Measurements from ENCODE around the gene ANKRD13D.

DNA sequence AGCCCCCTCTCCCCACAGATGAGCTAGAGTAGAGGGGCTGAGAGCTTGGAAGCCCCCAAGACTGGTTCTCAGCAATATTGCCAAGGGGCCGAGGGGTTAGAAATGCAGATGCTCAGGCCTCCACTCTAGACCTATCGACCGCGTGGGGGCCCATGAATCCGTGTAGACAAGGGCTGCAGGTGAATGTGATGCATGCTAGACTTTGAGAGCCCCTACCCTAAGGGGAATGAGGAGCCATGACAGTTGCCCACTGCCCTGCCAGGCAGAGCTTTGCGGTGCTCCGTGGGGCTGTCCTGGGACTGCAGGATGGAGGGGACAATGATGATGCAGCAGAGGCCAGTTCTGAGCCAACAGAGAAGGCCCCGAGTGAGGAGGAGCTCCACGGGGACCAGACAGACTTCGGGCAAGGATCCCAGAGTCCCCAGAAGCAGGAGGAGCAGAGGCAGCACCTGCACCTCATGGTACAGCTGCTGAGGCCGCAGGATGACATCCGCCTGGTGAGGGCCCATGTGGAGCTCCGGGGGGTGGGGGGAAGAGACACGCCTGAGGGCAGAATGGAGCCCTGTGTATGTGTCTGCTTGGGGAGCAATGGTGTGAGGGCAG is 15.5 kb downstream of the ANKRD13D start:
- TF ChIP-seq POLR2AphosphoS5 (IDR thresholded peaks at IDR 0.05) (no peak), EZH2 (IDR thresholded peaks at IDR 0.05; ENCODE audit: borderline replicate concordance, insufficient read depth, low read length, poor library complexity, severe bottlenecking) (no peak), SMC3 (conservative IDR thresholded peaks at IDR 0.05; ENCODE audit: poor library complexity) (no peak), EP300 (conservative IDR thresholded peaks at IDR 0.05; ENCODE audit: poor library complexity, severe bottlenecking) (no peak), RAD21 (conservative IDR thresholded peaks at IDR 0.05) (no peak), TAF1 (IDR thresholded peaks at IDR 0.05; ENCODE audit: low read depth) (no peak)
- TF ChIP-seq, protein P1, sequence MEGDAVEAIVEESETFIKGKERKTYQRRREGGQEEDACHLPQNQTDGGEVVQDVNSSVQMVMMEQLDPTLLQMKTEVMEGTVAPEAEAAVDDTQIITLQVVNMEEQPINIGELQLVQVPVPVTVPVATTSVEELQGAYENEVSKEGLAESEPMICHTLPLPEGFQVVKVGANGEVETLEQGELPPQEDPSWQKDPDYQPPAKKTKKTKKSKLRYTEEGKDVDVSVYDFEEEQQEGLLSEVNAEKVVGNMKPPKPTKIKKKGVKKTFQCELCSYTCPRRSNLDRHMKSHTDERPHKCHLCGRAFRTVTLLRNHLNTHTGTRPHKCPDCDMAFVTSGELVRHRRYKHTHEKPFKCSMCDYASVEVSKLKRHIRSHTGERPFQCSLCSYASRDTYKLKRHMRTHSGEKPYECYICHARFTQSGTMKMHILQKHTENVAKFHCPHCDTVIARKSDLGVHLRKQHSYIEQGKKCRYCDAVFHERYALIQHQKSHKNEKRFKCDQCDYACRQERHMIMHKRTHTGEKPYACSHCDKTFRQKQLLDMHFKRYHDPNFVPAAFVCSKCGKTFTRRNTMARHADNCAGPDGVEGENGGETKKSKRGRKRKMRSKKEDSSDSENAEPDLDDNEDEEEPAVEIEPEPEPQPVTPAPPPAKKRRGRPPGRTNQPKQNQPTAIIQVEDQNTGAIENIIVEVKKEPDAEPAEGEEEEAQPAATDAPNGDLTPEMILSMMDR (IDR thresholded peaks at IDR 0.05; ENCODE audit: poor library complexity, severe bottlenecking) = no peak
- TF ChIP-seq, protein P2, sequence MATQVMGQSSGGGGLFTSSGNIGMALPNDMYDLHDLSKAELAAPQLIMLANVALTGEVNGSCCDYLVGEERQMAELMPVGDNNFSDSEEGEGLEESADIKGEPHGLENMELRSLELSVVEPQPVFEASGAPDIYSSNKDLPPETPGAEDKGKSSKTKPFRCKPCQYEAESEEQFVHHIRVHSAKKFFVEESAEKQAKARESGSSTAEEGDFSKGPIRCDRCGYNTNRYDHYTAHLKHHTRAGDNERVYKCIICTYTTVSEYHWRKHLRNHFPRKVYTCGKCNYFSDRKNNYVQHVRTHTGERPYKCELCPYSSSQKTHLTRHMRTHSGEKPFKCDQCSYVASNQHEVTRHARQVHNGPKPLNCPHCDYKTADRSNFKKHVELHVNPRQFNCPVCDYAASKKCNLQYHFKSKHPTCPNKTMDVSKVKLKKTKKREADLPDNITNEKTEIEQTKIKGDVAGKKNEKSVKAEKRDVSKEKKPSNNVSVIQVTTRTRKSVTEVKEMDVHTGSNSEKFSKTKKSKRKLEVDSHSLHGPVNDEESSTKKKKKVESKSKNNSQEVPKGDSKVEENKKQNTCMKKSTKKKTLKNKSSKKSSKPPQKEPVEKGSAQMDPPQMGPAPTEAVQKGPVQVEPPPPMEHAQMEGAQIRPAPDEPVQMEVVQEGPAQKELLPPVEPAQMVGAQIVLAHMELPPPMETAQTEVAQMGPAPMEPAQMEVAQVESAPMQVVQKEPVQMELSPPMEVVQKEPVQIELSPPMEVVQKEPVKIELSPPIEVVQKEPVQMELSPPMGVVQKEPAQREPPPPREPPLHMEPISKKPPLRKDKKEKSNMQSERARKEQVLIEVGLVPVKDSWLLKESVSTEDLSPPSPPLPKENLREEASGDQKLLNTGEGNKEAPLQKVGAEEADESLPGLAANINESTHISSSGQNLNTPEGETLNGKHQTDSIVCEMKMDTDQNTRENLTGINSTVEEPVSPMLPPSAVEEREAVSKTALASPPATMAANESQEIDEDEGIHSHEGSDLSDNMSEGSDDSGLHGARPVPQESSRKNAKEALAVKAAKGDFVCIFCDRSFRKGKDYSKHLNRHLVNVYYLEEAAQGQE (IDR thresholded peaks at IDR 0.05; ENCODE audit: borderline replicate concordance) = no peak

Measured in neural cell (in vitro differentiated cells).